GM21526 (cell line): ENCODE results near the gene CPEB3.
"Not testable (repeated sequence)": the region's sequence is repeated elsewhere in the genome, so short reads cannot be mapped to it uniquely, and the experiment has no call there.

ENCODE experiments used
- ATAC-seq: cut with Tn5 transposase; IDR thresholded peaks from one replicate; pipeline ENCODE4 v1.9.1; 2021; ENCODE audit warnings: moderate library complexity; ENCODE audit not compliant: unreplicated experiment, low FRiP score

CPEB3 gene

DNA sequence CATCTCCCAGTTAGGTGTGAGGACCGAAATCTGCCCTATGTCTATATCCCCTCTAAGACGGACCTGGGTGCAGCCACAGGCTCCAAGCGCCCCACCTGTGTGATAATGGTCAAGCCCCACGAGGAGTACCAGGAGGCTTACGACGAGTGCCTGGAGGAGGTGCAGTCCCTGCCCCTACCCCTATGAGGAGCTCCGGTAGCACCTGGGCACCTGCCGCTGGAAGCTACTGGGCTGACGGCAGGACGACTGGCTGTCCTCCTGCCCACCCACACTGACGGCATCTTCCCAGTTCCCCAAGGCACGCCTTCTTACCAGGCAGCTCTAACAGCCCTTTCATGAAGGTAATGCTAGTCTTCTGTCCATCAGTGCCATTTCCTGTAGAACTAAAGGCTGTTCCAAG is 74.3 kb downstream of the CPEB3 start:
- not testable (repeated sequence) for ATAC-seq

GRCh38 chr10:92215222-92215621 is 75.7 kb downstream of the CPEB3 start:
- ATAC-seq, result not testable (repeated sequence)

GRCh38 chr10:92213049-92213448 is 77.8 kb downstream of the CPEB3 start:
- ATAC-seq, result no peak

DNA sequence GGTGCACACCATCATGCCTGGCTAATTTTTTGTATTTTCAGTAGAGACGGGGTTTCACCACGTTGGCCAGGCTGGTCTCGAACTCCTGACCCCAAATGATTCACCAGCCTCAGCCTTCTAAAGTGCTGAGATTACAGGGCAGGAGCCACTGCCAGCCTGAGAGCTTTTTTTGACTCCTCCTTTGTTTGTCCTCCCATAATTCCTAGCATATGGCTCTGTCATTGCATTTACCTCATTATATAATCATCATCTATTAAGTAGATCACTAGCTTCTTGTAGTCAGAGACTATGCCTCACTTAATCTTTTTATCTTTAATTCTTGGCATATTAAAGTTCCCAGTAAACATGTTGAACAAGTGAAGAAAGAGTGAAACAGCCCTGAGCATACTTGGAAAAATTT is 82.1 kb downstream of the CPEB3 start:
- ATAC-seq, result no peak

DNA sequence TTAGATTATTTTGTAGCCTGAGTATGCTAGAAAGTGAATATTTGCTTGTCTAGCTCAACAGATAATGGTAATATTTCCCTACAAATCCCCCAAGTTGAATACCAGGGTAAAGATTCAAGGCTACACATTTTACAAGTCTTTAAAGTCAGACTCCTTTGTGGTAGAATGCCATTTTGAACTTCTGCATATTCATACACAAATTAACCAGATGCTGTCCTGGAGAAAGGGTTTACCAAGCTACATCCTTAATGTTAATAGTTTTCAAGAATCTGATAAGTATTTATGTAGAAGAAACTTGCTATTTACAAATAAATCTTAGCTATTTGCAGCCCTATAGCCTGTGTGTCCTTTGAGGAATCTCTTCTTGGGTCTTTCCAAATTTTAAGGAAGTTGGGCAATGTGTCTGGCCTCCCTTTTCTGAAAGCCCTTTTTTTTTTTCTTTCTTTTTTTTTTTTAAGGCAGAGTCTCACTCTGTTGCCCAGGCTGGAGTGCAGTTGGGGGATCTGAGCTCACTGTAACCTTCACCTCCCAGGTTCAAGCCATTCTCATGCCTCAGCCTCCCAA is 82.6 kb downstream of the CPEB3 start:
- ATAC-seq, result no peak

GRCh38 chr10:92207061-92207460 is 83.8 kb downstream of the CPEB3 start:
- ATAC-seq, result no peak

DNA sequence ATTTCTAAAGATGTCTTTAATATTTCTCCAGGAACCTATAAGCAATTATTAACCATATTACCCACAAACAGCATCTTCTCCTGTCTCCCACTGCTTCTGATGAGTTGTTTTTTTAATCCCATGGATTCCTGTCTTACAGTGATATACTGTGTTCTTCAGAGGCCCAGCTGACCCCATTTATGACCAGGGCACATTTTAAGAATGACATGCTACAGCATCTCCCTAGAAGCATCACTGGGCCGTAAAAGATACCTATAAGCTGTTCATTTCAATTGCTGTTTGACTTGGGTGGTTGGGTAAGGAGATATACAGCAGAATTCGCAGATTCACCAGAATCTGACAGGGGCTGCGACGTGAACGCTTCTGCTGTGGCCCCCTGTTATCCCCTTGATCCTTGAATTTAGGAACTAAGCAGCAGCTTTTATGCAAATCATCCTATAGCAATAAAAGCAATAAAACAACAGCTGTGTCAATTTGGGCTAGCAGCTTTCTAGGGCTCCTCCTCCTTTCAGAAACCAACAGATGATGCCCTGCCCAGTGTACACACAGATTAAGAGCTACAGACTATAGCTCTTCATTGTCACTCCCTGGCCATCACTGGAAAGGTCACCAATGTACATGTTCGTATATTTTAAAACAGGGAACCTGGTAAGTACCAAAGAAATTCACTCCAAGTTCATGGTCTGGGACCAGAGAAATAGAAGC is 86.8 kb downstream of the CPEB3 start:
- no peak for ATAC-seq

DNA sequence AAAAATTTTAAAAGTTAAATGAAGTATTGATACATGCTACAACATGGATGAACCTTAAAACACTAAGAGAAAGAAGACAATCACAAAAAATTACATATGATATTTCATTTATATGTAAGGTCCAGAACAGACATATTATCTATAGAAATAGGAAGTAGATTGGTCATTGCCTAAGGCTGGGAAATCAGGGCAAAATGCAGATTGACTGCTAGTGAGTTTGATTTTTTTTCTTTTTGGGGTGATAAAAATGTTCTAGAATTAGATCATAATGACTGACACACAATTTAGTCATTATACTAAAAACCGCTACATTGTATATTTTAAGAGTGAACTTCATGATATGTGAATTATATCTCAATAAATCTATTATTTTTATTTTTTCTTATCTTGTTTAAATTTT is 88.3 kb downstream of the CPEB3 start:
- no peak for ATAC-seq

GRCh38 chr10:92200564-92200963 is 90.3 kb downstream of the CPEB3 start:
- no peak for ATAC-seq

DNA sequence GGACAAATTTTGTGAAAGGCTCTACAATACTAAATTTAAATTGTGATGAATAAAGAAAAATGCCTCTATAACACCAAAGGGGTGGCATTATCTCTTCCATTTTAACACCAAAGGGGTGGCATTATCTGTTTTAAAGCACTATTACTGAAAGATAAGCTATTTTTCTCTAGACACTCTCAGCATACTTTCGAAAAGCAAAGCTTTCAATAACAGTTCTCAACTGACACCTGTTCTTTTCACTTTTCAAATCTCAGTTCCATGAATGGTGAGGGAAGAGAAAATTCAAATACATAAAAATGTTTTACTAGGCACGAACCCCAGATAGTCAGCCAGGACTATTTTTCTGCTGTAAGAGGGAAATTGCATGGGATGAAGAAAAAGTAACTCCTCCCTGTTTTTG is 103.8 kb downstream of the CPEB3 start:
- no peak for ATAC-seq

DNA sequence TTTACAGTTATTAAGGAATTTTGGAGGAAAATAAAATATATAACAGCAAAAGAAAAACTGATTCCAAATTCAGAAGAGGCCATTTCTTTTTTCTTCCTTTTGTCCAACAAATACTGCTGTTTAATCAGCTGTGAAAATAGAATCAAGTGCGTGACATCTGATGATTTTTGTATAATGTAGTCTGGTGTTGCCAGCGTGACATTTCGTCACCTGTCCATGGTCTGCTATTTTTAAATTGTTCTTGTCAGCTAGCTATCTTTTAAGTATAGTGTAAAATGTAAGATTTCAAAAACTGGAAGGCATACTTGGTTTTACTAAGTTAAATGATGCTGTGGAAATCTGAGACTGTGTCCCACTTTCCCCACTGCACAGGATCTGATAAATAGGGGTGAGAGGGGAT is 105.9 kb downstream of the CPEB3 start:
- ATAC-seq, result no peak

DNA sequence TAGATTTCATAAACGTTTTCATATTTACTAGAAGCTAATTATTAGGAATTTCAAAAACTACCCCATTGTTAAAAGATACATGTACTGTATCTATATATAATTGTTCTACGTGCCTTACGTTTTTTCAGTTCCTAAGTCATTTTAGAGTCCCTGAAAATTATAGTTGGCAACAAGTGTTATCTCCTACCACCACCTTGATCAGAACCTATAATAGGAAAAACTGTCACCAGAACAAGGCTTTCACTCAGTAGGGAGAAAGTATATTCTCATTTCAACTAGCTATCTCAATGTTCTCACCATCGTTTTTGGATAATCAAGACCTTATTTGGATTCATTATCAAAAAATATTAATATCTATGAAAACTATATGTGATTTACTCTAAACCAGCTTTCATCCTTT is 107.7 kb downstream of the CPEB3 start:
- ATAC-seq, result no peak

DNA sequence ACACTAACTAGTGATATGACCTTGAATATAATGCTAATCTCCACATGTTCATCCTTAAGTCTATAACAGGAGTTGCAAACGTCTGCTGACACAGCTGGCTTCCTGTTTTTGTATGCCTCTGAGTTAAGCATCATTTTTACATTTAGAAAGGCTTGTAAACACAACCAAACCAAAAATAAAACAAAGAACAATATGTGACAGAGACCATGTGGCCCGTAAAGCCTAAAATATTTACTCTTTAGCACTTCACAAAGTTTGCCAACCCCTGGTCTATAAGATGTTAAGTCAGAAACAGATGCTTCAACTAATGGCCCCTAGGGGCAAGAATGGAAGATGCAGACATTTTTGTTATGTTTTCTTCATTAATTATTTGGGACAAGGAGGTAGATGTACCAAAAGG is 109.3 kb downstream of the CPEB3 start:
- ATAC-seq, result no peak

DNA sequence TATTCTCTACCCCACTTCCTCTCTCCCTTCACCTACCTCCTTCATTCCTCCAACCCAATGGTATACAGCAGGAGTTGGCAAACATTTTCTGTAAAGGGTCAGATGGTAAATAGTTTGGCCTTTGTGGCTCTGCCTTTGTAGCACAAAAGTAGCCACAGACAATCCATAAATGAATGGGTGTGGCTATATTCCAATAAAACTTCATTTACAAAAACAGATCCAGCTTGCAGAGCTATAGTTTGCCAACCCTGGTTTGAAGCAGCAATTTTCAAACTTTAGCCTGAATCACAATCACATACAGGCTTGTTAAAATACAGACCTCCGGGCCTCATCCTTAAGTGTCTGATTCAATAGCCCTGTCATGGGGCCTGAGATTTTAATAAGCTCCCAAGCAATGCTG is 110.5 kb downstream of the CPEB3 start:
- no peak for ATAC-seq

GRCh38 chr10:92177546-92177945 is 113.3 kb downstream of the CPEB3 start:
- ATAC-seq, result no peak

- ATAC-seq, result no peak
Measured at GRCh38 chr10:92175164-92175563, 115.7 kb downstream of the CPEB3 start.

GRCh38 chr10:92173996-92174395 is 116.9 kb downstream of the CPEB3 start:
- ATAC-seq, result no peak

- ATAC-seq, result no peak
Measured at GRCh38 chr10:92164036-92164696, 126.7 kb downstream of the CPEB3 start.

GRCh38 chr10:92162541-92162940 is 128.3 kb downstream of the CPEB3 start:
- ATAC-seq, result no peak

- no peak for ATAC-seq
Measured at GRCh38 chr10:92156874-92157773, 133.8 kb downstream of the CPEB3 start.

DNA sequence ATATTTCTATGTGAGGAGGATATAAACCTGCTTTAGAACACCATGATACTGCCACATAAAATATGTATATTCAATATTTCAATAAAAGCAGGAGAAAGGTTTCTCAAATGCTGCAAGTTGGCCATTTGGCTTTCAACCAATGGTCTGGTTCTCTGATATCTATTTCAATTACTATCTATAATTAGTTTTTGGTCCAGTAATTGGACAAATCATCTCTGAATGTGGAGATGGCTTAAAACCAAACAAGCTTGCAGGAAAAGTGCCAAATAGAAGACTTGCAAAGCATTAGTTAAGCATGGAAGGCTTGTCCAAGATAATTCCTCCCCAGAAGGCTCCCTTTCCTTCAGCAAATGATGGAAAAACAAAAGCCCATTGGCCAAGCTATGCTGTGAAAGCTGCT is 140.1 kb downstream of the CPEB3 start:
- no peak for ATAC-seq
